Measurements from ENCODE around the gene TRAPPC12. TPM values are rescaled to one million over a fixed set of nuclear protein-coding genes. Genes with fewer than 3 reads are reported as not detected.

TRAPPC12 gene
- total RNA-seq, 1 experiment from 2014 or later: 86.0 TPM

DNA sequence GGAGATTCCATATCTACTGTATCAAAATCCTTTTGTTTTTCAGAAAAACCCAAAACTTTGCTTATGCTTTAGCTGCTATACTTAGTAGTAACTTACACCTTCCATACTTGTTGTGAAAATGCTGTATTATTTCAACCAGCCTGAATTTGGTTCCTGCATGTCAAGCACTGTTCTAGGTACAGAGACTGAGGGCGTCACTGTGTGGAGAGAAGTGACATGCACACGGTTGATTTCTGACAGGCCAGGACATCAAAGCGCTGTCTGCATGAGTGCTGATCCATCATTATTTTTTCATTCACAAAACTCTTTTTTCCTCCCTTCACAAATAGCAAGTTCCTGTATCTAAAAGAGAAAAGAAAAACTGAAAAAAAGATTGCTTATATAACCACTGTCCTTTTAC is 31.6 kb downstream of the TRAPPC12 start:
- Histone ChIP-seq H2AK5ac (ENCODE audit: insufficient read length, low read length) (no peak overlapping the region), H2BK5ac (ENCODE audit: insufficient read length, low read length) (no peak overlapping the region), H2AFZ (ENCODE audit: low read length) (no peak overlapping the region), H3T11ph (ENCODE audit: low read length) (no peak overlapping the region), H3K9ac (ENCODE audit: extremely low read depth, insufficient read length, low read length) (no peak overlapping the region), H4K91ac (ENCODE audit: insufficient read length, low read depth, low read length) (no peak overlapping the region), H3K79me2 (ENCODE audit: insufficient read depth, low read length) (0 out of 2 replicates have a peak, but pooled peaks cover 2% of the 10 kb centered on the region), H3K4me1 (ENCODE audit: insufficient read depth, low read length) (no peaks in the 10 kb centered on the region), H3K4me2 (ENCODE audit: insufficient read depth, insufficient read length, low read length) (no peak overlapping the region), H3K79me1 (ENCODE audit: insufficient read depth, low read depth, low read length, poor library complexity, severe bottlenecking) (no peaks in the 10 kb centered on the region), H3K23me2 (ENCODE audit: insufficient read length, low read depth, low read length, poor library complexity, severe bottlenecking) (no peaks in the 10 kb centered on the region), H3K9me3 (ENCODE audit: control insufficient read depth, low read depth, low read length) (no peaks in the 10 kb centered on the region), H3K27me3 (ENCODE audit: insufficient read depth, low read length) (no peaks in the 10 kb centered on the region), H4K5ac (ENCODE audit: insufficient read length, low read depth, low read length) (no peak overlapping the region), H3K56ac (ENCODE audit: insufficient read length, low read depth, low read length) (no peak overlapping the region), H3K23ac (ENCODE audit: insufficient read length, low read depth, low read length) (no peak overlapping the region), H2BK20ac (ENCODE audit: low read depth, low read length, poor library complexity, severe bottlenecking) (no peak overlapping the region), H2BK15ac (ENCODE audit: low read depth, low read length) (no peak overlapping the region), H3K27ac (ENCODE audit: insufficient read length, low read depth, low read length) (no peak overlapping the region), H3K18ac (ENCODE audit: insufficient read length, low read depth, low read length) (no peak overlapping the region), H4K20me1 (ENCODE audit: control insufficient read depth, insufficient read depth, insufficient read length) (no peaks in the 10 kb centered on the region), H4K8ac (replicated peaks; ENCODE audit: insufficient read length, low read depth, low read length) (no peak overlapping the region), H2BK12ac (ENCODE audit: insufficient read length, low read depth, low read length) (no peak overlapping the region), H3K14ac (ENCODE audit: insufficient read depth, low read length) (no peak overlapping the region), H3K4ac (ENCODE audit: low read depth, low read length) (no peak overlapping the region), H2BK120ac (ENCODE audit: low read depth, low read length, poor library complexity, severe bottlenecking) (no peak overlapping the region)
- H3K36me3 Mint-ChIP-seq (ENCODE audit: insufficient read depth in 1 of 3, low read depth in 3 of 3): peaks cover 13 to 31% (median 26%) of the 10 kb centered on the region in 3 experiments
- TF ChIP-seq, protein P1, sequence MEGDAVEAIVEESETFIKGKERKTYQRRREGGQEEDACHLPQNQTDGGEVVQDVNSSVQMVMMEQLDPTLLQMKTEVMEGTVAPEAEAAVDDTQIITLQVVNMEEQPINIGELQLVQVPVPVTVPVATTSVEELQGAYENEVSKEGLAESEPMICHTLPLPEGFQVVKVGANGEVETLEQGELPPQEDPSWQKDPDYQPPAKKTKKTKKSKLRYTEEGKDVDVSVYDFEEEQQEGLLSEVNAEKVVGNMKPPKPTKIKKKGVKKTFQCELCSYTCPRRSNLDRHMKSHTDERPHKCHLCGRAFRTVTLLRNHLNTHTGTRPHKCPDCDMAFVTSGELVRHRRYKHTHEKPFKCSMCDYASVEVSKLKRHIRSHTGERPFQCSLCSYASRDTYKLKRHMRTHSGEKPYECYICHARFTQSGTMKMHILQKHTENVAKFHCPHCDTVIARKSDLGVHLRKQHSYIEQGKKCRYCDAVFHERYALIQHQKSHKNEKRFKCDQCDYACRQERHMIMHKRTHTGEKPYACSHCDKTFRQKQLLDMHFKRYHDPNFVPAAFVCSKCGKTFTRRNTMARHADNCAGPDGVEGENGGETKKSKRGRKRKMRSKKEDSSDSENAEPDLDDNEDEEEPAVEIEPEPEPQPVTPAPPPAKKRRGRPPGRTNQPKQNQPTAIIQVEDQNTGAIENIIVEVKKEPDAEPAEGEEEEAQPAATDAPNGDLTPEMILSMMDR (conservative IDR thresholded peaks at IDR 0.05): no peak
- no peaks in the 10 kb centered on the region for H3K4me1 Mint-ChIP-seq
- H3K27ac Mint-ChIP-seq: no peak overlapping the region
- H3K9me3 Mint-ChIP-seq: no peaks in the 10 kb centered on the region
- DNase-seq: no peak
- H3K27me3 Mint-ChIP-seq (ENCODE audit: low read depth): no peaks in the 10 kb centered on the region
- WGBS (ENCODE audit: extremely low coverage, insufficient read length, low lambda C conversion rate): no CpG with 5 or more reads among the region's 3 CpGs
- H3K4me3 Mint-ChIP-seq: no peak overlapping the region

Data from H9 (cell line).